T-helper 9 cell (primary cell): ENCODE data around the gene NIP7.

Experiments
- DNase-seq: peaks from one replicate; pipeline ENCODE4 v3.0.0-alpha.2; 2020

Gene NIP7

GRCh38 chr16:69319381-69319780 lies 20.2 kb upstream of the NIP7 start:
- no peak for DNase-seq

GRCh38 chr16:69319826-69320739 lies 19.5 kb upstream of the NIP7 start:
- no peak for DNase-seq

- no peak for DNase-seq
Measured at GRCh38 chr16:69320740-69321073, 18.9 kb upstream of the NIP7 start.

- no peak for DNase-seq
Measured at GRCh38 chr16:69321080-69321479, 18.5 kb upstream of the NIP7 start.

GRCh38 chr16:69322343-69322742 lies 17.2 kb upstream of the NIP7 start:
- no peak for DNase-seq

GRCh38 chr16:69323415-69323814 lies 16.2 kb upstream of the NIP7 start:
- DNase-seq, result no peak

GRCh38 chr16:69324013-69324531 lies 15.5 kb upstream of the NIP7 start:
- DNase-seq, result no peak

GRCh38 chr16:69324585-69325253 lies 14.9 kb upstream of the NIP7 start:
- DNase-seq, result no peak

- DNase-seq, result no peak
Measured at GRCh38 chr16:69325784-69326171, 13.8 kb upstream of the NIP7 start.

- DNase-seq, result no peak
Measured at GRCh38 chr16:69326172-69326873, 13.2 kb upstream of the NIP7 start.

- DNase-seq, result no peak
Measured at GRCh38 chr16:69327585-69328310, 11.8 kb upstream of the NIP7 start.

- no peak for DNase-seq
Measured at GRCh38 chr16:69328854-69329316, 10.7 kb upstream of the NIP7 start.

- DNase-seq, result peak; percentile 37
Measured at GRCh38 chr16:69329369-69330285, 9.9 kb upstream of the NIP7 start.

- DNase-seq, result peak; percentile 76
Measured at GRCh38 chr16:69330286-69331109, 9.1 kb upstream of the NIP7 start, which contains the start of gene PDF. TSS of gene PDF (minus strand) at chr16:69330588. CDS start at chr16:69330570, 18 bp downstream.

- DNase-seq, result no peak
Measured at GRCh38 chr16:69334696-69335095, 4.9 kb upstream of the NIP7 start.

- no peak for DNase-seq
Measured at GRCh38 chr16:69338557-69339288, 849 bp upstream of the NIP7 start.

GRCh38 chr16:69340095-69340644 lies 598 bp downstream of the NIP7 start:
- no peak for DNase-seq

GRCh38 chr16:69344171-69344570 lies 4.6 kb downstream of the NIP7 start:
- DNase-seq, result no peak

GRCh38 chr16:69345923-69346322 lies 6.4 kb downstream of the NIP7 start:
- no peak for DNase-seq
